GM12865 (cell line): ENCODE measurements around the gene DHX35.
"Not testable (repeated sequence)": the region's sequence is repeated elsewhere in the genome, so short reads cannot be mapped to it uniquely, and the experiment has no call there.

Experiments used
- DNase-seq: peaks from one replicate; pipeline ENCODE4 v3.0.0; 2010; ENCODE audit warnings: low read depth
- H3K4me3 ChIP-seq: 2 replicates; pipeline ENCODE4 v1.5.1; 2011; ENCODE audit warnings: mild to moderate bottlenecking, low read depth, low read length, control low read depth
- TF ChIP-seq, protein P1 (sequence below): IDR thresholded peaks from 2 replicates; pipeline ENCODE4 v1.5.1; 2011; ENCODE audit warnings: low read length, control low read depth, low read depth, inconsistent platforms; ENCODE audit not compliant: insufficient read depth; ENCODE audit errors: missing control alignments

DHX35 gene

DNA sequence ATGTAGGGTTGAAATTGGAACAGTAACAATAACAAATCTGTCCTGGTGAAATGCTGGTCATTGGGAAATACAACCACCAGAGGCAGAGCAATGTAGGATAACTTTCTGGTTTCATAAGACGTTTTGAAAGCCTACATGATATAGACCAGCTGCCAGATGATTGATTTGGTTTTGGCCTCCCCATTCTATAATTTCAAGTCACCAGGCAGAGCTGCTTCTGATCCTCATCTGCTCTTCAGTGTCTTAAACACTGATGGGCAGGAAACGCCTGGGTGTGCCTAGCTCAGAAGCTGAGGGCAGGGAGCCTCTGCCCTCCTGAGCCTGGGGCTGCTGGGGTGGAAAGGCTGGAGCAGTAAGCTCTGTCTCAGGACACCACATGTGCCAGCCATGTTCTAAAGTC, 24.5 kb downstream of the DHX35 start:
- TF ChIP-seq, protein P1, sequence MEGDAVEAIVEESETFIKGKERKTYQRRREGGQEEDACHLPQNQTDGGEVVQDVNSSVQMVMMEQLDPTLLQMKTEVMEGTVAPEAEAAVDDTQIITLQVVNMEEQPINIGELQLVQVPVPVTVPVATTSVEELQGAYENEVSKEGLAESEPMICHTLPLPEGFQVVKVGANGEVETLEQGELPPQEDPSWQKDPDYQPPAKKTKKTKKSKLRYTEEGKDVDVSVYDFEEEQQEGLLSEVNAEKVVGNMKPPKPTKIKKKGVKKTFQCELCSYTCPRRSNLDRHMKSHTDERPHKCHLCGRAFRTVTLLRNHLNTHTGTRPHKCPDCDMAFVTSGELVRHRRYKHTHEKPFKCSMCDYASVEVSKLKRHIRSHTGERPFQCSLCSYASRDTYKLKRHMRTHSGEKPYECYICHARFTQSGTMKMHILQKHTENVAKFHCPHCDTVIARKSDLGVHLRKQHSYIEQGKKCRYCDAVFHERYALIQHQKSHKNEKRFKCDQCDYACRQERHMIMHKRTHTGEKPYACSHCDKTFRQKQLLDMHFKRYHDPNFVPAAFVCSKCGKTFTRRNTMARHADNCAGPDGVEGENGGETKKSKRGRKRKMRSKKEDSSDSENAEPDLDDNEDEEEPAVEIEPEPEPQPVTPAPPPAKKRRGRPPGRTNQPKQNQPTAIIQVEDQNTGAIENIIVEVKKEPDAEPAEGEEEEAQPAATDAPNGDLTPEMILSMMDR = peak; percentile 11
- DNase-seq = peak; percentile 82
- H3K4me3 ChIP-seq = peak overlapping the region; percentile 40; the same call in 1 of the 2 replicates

DNA sequence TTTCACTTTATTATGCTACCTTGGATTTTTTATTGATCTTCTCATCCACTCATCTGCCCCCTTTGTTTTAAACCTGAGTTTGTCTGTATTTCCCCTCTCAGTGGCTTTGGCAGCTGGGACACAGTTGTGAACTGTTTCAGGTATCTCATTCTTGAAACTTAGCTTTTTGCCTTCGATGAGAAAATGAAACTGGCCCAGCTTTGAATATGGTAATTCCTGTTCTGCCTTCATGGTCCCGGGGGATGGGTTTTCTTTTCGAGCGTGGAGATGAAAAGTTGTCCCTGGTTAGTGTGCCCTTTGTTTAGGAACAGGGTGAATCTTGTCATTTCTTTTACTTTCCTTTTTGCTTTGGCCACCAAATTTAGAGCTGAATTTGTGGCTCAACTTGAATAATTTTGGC, 25.6 kb downstream of the DHX35 start:
- H3K4me3 ChIP-seq = peak overlapping the region; percentile 40
- TF ChIP-seq, protein P1 = no peak
- peak; percentile 90 for DNase-seq

DNA sequence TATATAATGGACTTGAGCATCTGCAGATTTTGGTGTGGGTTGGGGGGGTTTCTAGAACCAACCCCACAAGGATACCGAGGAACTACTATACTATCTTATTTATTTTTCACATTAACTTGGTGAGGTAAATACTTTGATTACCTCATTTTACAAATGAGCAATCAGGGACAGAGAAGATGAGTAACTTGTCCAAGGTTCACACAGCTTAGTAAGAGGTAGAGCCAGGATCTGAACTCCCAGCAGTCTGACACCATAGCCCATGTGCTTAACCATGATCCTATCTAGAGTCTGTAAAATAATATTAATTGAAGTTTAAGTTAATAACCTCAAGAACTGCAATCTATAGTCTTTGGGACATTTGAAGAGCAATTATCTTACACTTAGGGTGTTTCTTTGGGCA, 28.6 kb downstream of the DHX35 start:
- no peak for DNase-seq
- TF ChIP-seq, protein P1 = no peak

GRCh38 chr20:38991814-38992704, 29.9 kb downstream of the DHX35 start:
- H3K4me3 ChIP-seq = no peak overlapping the region
- TF ChIP-seq, protein P1 = no peak
- no peak for DNase-seq

More for the DNA sequence above, 28.6 kb downstream of the DHX35 start:
- no peak overlapping the region for H3K4me3 ChIP-seq

- no peak for DNase-seq
- TF ChIP-seq, protein P1 = no peak
- H3K4me3 ChIP-seq = no peak overlapping the region
These were observed 33.4 kb downstream of the DHX35 start for GRCh38 chr20:38995536-38996044.

DNA sequence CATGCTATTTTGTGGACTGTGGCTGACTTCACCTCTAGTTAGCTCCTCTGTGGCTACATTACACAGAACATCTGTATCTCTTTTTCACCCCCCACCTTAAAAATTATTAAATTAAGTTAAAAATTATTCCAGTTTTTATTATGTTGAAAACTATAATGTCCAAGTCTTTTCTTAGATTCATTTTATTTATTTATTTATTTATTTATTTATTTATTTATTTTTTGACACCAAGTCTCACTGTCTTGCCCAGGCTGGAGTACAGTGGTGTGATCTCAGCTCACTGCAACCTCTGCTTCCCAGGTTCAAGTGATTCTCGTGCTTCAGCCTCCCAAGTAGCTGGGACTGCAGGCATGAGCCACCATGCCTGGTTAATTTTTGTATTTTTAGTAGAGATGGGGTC, 34.7 kb downstream of the DHX35 start:
- not testable (repeated sequence) for DNase-seq, H3K4me3 ChIP-seq

- DNase-seq = peak; percentile 92
- TF ChIP-seq, protein P1 = peak; percentile 52
- H3K4me3 ChIP-seq = no peak overlapping the region; the same call in 1 of the 2 replicates
These were observed 35.5 kb downstream of the DHX35 start for GRCh38 chr20:38997622-38998021.
